GM19467 (cell line): Measurements from ENCODE around the gene PAPSS2.
"Not testable (repeated sequence)": the region's sequence is repeated elsewhere in the genome, so short reads cannot be mapped to it uniquely, and the experiment has no call there.

Experiments
- ATAC-seq: cut with Tn5 transposase; IDR thresholded peaks from one replicate; pipeline ENCODE4 v1.9.1; 2021; ENCODE audit warnings: mild to moderate bottlenecking, moderate library complexity; ENCODE audit not compliant: unreplicated experiment

The PAPSS2 gene

DNA sequence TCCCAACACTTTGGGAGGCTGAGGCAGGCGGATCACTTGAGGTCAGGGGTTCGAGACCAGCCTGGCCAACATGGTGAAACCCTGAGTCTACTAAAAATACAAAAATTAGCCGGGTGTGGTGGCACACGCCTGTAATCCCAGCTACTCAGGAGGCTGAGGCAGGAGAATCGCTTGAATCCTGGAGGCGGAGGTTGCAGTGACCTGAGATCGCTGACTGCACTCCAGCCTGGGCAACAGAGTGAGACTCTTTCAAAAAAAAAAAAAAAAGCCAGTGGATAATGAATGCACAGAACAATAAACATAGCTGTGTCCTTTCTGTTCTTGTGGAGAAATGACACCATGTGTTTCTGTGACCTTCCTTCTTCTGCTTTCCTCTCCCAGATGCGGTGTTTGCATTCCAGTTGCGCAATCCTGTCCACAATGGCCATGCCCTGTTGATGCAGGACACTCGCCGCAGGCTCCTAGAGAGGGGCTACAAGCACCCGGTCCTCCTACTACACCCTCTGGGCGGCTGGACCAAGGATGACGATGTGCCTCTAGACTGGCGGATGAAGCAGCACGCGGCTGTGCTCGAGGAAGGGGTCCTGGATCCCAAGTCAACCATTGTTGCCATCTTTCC lies 83.4 kb downstream of the PAPSS2 start:
- ATAC-seq = not testable (repeated sequence)

DNA sequence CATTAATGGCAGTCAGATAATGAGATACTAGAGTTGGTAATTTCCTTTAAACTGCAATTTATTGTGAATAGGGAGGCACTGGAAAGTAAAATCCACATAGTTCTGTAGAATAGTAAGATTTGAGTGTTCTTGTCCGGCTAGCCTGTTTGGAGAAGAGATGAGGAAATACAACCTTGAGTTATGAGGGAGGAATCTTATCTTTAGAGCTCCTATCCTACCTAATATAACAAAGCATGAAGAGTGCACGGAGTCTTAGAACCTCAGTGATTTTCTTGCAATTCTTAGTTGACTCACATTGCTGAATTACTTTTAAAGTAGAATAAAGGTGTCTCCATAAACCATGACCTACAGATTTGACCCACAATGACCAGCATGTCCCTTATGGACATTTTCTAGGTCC lies 84.9 kb downstream of the PAPSS2 start:
- no peak for ATAC-seq

DNA sequence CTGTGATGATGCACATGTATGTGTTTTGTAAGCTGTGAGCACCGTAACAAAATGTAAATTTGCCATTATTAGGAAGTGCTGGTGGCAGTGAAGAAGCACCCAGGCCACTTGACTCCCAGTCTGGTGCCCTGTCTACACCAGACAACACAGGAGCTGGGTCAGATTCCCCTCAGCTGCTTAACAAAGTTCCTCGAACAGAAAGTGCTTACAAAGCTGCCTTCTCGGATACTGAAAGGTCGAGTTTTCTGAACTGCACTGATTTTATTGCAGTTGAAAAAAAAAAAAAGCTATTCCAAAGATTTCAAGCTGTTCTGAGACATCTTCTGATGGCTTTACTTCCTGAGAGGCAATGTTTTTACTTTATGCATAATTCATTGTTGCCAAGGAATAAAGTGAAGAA lies 87.2 kb downstream of the PAPSS2 start:
- no peak for ATAC-seq

DNA sequence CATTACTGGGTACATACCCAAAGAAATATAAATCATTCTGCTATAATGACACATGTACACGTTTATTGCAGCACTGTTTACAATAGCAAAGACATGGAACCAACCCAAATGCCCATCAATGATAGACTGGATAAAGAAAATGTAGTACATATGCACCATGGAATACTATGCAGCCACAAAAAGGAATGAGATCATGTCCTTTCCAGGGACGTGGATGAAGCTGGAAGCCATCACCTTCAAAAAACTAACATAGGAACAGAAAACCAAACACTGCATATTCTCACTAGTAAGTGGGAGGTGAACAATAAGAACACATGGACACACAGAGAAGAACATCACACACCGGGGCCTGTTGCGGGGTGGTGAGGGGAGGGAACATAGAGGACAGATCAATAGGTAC lies 88.6 kb downstream of the PAPSS2 start:
- not testable (repeated sequence) for ATAC-seq

DNA sequence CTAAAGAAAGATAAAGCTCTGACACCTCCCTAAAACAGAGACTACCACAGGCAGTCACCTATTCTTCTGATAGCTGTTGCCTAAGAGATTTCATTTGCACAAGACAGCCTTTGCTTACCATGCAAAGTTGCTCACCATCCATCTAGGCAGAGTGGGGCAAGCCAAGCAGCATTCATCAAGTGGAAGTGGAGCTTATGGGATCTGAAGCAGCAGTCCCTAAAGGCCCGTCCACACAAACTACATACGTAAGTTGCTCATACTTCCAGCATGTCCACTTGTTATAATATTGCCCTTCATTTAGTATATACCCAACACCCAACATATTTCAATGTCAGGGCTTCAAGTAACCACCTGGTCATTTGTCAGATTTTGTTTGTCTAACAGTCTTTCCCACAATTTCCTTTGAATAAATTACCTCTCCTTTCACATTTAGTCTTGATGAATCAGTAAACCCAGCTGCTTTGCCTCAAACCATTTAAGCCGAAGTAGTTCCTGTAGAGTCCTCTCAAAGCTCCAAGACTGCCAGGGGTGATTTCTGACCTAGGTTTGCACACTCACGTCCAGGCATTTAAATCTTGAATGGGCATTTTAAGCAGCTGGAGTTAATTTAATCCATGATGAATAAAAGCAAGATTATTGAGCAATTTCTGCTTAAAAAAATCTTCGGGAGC lies 90.5 kb downstream of the PAPSS2 start:
- ATAC-seq = no peak

DNA sequence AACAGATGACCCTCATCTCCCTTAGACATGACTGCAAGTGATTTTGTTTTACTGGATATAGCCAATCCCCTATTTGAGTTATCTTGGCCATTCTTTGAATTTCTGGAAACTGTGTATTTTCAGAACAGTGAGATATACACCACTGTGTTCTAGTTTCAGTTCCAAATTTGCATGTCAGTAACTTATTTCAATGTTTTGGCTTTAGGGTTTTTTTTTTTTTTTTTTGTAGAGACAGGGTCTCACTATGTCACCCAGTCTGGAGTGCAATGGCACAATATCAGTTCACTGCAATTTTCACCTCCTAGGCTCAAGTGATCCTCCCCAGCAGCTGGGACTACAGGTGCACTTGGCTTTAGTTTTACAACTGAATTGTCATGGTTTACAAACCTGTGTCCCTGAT lies 91.1 kb downstream of the PAPSS2 start:
- no peak for ATAC-seq

DNA sequence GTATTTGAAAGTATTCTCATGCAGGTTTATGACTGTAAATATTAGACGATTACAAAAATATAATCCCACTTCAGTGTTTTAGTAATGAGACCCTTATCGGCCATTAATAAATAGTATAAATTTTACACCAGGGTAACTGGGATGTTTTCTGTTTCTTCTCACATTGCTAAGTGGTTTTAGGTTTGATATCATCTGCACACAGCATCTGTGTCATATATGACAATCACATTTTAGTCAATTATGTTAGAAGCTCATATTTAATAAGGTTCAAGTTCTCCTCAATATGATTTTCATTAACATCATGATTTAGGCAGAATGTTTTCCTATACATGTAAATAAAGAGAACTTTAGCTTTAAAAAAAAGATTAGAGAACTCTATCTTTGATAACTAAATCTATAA lies 91.6 kb downstream of the PAPSS2 start:
- no peak for ATAC-seq

DNA sequence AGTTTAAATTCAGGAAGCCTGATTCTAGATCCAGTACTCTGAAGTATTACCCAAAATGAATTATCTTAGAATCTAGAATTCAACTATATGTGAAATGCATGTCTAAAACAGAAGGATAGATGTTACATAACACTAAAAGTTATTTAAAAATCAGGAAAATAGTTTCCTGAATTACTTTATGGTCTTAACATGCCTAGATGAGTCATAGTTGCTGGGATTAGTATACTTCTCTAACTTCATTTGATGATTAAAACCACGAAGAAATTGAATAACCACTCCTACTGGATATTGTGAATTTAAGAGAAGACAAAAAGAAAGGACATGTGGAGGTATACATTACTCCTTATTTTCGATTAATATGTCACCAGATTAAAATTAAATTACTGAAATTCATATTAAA lies 92.9 kb downstream of the PAPSS2 start:
- no peak for ATAC-seq

DNA sequence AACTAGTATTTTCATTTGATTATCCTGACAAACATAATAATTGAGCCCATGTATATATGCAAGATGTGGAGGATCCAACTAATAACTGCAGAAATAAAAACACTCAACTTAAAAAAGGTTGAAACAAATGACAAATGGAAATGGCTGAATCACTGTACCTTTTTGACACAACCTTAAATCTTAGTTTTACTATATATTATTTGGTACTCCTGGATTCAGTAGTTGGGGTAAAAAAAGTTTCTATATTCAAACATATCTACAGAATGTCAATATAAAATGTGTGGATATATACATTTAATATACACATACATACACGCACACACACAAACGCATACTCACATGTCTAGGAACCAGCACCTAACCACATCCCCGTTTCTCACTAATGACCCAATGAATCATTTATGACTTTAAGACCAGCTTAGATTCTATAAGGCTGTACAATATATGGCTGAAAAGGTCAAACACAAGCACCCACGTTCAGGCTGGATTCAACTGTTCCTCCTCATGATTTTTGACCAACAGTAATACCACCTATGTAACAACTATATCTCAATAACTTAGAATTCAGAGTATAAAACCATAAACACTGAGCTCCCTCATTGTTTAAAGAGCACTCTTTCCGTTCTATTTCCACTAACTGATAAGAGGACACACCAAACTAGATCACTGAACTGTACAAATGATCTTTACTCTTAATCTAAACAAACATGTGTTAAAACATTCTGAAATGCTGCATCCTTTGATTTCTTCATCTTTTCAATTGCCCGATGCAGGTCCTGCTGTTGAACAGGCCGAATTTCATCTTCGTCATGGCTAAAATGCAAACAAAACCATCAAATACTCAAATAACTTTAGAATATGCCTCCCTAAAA lies 94.6 kb downstream of the PAPSS2 start:
- no peak for ATAC-seq

DNA sequence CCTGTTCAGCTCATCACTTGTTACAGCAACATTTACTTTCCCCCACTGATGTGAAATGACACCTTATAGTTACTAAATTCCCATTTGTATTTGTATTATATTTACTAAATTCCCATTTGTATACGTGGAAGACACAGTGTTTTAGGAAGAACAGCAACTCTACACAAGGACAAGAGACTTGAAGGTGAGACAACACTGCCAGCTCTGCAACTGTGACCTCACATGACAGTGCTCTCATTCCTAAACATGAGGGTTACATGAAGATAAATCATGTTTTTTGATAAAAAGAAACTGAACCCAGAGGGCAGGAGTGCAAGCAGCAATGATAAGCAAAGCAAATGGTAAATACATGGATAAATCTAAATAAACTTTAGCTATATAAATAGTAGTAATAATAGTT lies 98.0 kb downstream of the PAPSS2 start:
- no peak for ATAC-seq

DNA sequence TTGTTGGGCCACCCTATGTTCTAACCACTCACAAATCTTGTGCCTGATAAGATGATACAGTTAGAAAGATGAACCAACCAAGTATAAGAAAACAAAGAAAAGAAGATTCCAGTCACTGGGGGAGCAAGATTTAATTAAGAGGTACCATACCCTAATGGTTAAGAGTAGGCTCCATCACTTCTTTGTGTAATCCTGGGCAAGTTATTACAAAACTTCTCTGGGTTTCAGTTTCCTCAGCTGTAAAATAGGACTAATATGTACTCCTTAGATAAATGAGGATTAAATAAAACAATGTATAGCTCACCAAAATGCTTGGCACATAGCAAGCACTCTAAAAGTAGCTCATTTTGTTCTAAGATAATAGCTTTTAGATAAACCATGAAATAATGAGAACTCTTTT lies 99.9 kb downstream of the PAPSS2 start:
- ATAC-seq = no peak

DNA sequence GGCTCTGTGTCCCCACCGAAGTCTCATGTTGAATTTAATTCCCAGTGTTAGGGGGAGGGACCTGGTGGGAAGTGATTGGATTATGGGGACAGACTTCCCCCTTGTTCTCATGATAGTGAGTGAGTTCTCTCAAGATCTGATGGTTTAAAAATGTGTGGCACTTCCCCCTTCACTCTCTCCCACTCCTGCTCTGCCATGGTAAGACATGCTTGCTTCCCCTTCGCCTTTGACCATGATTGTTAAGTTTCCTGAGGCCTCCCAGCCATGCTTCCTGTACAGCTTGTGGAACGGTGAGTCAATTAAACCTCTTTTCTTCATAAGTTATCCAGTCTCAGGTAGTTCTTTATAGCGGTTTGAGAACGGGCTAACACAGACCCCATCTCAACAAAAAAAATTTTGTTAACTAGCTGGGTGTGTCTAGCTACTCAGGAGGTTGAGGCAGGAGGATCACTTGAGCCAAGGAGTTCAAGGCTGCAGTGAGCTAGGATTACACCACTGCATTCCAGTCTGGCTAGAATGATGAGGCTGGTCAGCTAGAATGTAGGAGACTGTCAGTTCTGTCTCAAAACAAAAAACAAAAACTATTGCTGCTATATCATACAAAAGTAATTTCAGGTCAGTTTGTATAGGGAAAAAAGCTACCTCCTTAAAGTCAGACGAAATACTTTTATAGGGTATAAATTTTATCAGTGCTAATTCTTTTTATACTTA lies 100.7 kb downstream of the PAPSS2 start:
- ATAC-seq = no peak

DNA sequence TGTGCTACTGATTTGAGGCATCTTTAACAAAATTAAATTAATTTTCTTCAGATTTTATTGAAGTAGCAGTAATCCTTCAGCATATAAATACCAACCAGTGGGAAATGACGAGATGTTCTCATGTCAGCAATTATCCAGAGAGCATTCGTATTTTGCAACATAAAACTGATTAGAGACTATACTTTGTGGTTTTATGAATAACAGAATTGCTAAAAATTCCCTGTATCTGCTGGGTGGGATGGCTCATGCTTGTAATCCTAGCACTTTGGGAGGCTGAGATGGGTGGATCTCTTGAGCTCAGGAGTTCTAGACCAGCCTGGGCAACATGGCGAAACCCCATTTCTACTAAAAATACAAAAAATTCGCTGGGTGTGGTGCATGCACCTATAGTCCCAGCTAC lies 101.5 kb downstream of the PAPSS2 start:
- no peak for ATAC-seq

DNA sequence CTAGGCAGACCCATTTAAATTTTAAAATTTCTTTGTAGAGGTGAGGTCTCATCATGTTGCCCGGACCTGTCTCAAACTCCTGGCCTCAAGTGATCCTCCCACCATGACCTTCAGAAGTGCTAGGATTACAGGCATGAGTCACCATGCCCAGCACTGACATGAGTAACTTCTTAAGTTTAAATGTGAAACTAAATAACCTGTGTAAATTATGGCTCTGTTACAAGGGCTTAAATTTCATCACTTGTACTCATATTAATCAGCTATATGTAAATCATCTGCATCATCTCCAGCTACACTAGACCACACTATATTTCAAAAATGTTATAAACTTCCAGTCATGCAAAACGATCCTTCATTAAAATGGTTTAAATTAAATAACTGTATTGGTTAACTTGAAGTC lies 102.2 kb downstream of the PAPSS2 start:
- ATAC-seq = no peak

DNA sequence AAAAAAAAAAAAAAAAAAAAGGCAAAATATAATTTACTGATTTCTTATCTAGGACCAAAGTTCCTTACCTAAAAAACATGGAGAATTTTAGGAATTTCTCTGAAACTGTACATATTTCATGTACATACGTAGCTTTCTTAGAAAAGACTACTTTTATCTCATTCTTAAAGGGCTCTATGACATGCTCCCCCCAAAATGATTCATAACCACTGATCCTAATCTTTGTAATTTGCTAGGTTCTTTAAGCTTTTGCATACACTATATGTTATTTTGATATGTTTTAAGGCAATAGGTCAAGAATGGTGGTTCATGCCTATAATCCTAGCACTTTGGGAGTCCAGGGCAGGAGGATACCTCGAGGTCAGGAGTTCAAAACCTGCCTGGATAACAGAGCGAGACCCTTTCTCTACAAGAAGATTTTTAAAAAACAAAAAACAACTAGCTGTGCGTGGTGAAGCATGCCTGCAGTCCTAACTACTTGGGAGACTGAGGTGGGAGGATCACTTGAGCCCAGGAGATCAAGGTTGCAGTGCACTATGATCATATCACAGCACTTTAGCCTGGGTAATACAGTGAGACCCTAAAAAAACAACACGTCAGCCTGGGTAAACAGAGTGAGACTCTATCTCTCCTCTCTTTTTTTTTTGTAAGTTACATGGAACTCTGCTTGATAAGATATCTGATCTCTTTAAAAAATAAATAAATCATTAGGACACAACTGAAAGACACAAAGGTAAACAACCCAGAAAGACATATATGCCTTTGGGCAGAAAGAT lies 103.6 kb downstream of the PAPSS2 start:
- no peak for ATAC-seq

DNA sequence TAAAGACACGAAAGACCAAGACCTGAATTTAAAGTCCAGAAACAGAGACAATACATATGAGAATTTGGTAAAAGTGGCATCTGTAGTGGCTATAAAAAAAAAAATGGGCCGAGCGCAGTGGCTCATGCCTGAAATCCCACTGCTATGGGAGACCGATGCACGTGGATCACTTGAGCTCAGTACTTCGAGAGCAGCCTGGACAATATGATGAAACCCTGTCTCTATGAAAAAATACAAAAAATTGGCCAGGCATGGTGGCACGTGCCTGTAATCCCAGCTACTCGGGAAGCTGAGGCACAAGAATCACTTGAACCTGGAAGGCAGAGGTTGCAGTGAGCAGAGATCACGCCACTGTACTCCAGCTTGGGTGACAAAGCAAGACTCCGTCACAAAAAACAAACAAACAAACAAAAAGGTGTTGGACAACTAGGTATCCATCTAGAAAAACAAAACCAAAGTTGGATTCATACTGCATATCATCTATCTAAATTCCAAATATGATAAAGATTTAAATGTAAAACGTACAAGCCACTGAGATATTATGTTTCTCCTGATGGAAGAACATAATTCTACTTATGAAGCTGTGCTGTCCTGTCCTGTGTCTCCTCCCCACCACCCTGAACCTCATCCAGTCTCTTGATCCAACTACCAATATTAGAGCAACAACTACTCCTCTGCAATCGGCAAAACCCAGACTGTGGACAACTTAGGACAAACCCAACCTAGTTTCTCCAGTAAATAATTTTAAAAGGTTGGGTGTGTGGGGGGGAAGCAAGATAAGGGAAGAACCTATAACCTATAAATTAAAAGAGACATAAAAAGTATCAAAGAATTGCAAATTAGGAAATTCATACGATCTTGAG lies 104.6 kb downstream of the PAPSS2 start:
- no peak for ATAC-seq

DNA sequence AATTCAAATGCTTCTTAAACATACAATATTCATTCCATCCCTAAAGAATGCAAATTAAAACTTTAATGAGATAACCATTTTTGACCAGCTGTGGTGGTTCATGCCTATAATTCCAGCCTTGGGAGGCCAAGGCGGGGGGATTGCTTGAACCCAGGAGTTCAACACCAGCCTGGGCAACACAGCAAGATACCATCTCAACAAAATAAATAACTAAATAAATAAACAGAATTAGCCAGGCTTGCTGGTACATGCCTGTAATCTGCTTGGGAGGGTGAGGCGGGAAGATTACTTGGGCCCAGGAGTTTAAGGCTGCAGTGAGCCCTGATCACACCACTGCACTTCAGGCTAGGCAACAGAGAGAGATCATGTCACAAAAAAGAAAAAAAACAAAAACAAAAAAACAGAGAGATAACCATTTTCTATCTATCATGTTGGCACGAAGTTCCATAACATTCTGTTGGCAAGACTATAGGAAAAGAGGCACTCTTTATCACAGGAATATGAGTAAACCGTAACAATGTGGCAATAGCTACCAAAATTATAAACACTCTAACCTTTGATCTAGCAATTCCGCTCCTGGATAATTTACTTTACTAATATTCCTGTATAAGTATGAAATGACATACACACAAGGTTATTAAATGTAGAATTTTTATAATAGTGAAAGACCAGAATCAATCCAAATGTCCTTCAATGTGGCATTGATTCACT lies 106.1 kb downstream of the PAPSS2 start:
- no peak for ATAC-seq

DNA sequence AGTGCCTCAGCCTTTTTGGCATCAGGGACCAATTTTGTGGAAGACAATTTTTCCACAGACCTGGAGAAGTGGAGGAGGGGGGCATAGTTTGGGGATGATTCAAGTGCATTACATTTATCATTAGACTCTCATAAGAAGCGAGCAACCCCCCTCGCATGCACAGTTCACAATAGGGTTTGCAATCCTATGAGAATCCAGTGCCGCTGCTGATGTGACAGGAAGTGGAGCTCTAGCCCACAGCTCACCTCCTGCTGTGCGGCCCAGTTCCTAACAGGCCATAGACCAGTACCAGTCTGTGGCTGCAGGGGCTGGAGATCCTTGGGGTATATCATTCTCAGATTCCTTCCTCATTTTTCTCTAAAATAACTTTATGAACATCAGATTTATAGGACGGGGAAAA lies 107.6 kb downstream of the PAPSS2 start:
- no peak for ATAC-seq

DNA sequence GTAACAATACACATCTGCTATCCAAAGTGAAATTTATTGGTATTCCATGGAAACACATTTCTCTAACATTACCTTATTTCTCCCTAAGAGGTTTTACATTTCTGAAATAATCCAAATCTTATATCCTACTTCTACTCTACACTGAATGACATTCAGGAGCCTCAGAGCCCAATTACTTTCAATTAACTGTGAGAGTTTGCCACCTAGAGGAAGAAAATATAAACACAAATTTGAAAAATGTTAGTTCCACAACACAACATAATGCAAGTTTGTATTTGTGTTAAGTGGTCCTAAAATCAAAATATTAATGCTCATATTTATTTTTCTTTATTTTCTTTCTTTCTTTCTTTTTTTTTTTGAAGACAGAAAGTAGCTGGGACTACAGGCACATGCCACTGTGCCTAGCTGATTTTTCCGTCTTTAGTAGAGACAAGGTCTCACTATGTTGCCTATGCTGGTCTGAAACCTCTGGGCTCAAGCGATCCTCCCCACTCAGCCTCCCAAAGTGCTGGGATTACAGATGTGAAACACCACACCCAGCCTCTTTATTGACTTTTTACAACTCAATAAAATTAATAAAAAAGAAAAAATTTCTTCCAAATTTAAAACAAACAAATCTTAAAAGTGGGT lies 112.3 kb downstream of the PAPSS2 start:
- ATAC-seq = no peak
